Loucy (cell line): ENCODE measurements around the gene SMYD5.

Experiments
- CTCF ChIP-seq: fragments of 200-600 bp; sonication (generic); conservative IDR thresholded peaks from 2 replicates; pipeline ENCODE4 v1.5.1; 2014; ENCODE audit warnings: mild to moderate bottlenecking, antibody characterized with exemption, low read length
- EZH2phosphoT487 ChIP-seq: fragments of 200-600 bp; IDR thresholded peaks from 2 replicates; pipeline ENCODE4 v1.6.1; 2018; ENCODE audit warnings: antibody characterized with exemption, mild to moderate bottlenecking, moderate library complexity, borderline replicate concordance

DNA sequence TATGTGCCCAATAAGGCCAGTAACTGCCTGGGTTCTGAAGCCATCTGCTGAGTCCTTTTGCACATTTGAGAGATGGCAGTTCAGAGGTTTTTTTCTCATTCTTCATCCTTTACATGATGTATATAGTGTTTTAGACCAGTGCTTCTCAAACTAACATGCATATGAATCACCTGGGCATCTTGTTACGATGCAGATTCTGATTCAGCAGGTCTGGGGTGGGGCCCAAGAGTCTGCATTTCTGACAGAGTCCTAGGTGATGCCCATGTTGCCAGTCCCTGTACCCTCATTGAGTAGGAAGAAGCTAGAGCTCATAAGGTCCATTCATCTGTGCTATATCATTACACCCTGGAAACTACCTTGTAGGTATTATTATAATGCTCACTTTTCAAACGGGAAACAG lies 3.8 kb downstream of the SMYD5 start:
- no peak for TF ChIP-seq CTCF
- no peak for TF ChIP-seq EZH2phosphoT487
